Tongue (tissue), 2 donors: ENCODE results near the gene ALKBH7. TPM values are rescaled to one million over a fixed set of nuclear protein-coding genes. Genes with fewer than 3 reads are reported as not detected.
A peak's percentile ranks its signal among the peaks of the same experiment; 100 is the strongest.
"Not testable (repeated sequence)": the region's sequence is repeated elsewhere in the genome, so short reads cannot be mapped to it uniquely, and the experiment has no call there.

Experiments used
- DNase-seq: peaks from one replicate; pipeline ENCODE4 v3.0.0-alpha.2; 2015
- total RNA-seq: library from RNA; depleted of rRNA; stranded (reverse); fragments of >200 nt; gene quantifications from one replicate; pipeline ENCODE4 v1.2.3, GENCODE V29; 2014

The ALKBH7 gene
- total RNA-seq, 1 donor from 2014 or later, result 92.1 TPM

GRCh38 chr19:6400062-6400944 is 27.7 kb downstream of the ALKBH7 start:
- DNase-seq, result not testable (repeated sequence)

GRCh38 chr19:6402058-6402457 is 29.5 kb downstream of the ALKBH7 start:
- DNase-seq, result no peak

- peak; percentile 84 for DNase-seq
Observed at GRCh38 chr19:6402837-6403608, 30.4 kb downstream of the ALKBH7 start.

GRCh38 chr19:6406401-6406800 is 33.8 kb downstream of the ALKBH7 start:
- DNase-seq, result no peak

GRCh38 chr19:6409346-6409745 is 36.8 kb downstream of the ALKBH7 start:
- DNase-seq, result no peak

- no peak for DNase-seq
Observed at GRCh38 chr19:6412061-6412446, 39.5 kb downstream of the ALKBH7 start.

GRCh38 chr19:6412447-6413091 is 40.0 kb downstream of the ALKBH7 start:
- peak; percentile 51 for DNase-seq

GRCh38 chr19:6413291-6413690 is 40.7 kb downstream of the ALKBH7 start:
- DNase-seq, result peak; percentile 35

GRCh38 chr19:6413721-6414643 is 41.4 kb downstream of the ALKBH7 start:
- DNase-seq, result peak; percentile 40

GRCh38 chr19:6414793-6415590 is 42.4 kb downstream of the ALKBH7 start:
- no peak for DNase-seq

- no peak for DNase-seq
Observed at GRCh38 chr19:6415591-6416190, 43.1 kb downstream of the ALKBH7 start.

GRCh38 chr19:6416658-6417405 is 44.2 kb downstream of the ALKBH7 start:
- no peak for DNase-seq

- no peak for DNase-seq
Observed at GRCh38 chr19:6417713-6418561, 45.3 kb downstream of the ALKBH7 start.

- no peak for DNase-seq
Observed at GRCh38 chr19:6418562-6418932, 46.0 kb downstream of the ALKBH7 start.

GRCh38 chr19:6421075-6422014 is 48.8 kb downstream of the ALKBH7 start:
- no peak for DNase-seq

GRCh38 chr19:6423499-6424194 is 51.1 kb downstream of the ALKBH7 start:
- peak; percentile 63 for DNase-seq
